LNCaP clone FGC (cell line): ENCODE measurements around the gene PACSIN2.

ENCODE experiments used
- DNase-seq: peaks from one replicate; pipeline ENCODE4 v3.0.0-alpha.2; 2011; ENCODE audit warnings: low read depth
- H3K4me3 ChIP-seq: 2 replicates; pipeline ENCODE4 v1.5.1; 2011; ENCODE audit warnings: mild to moderate bottlenecking, low read depth, low read length, control low read depth
- TF ChIP-seq, protein P1 (sequence below): IDR thresholded peaks from 2 replicates; pipeline ENCODE4 v1.5.1; 2012; ENCODE audit warnings: mild to moderate bottlenecking; ENCODE audit not compliant: control insufficient read depth, insufficient read depth; ENCODE audit errors: extremely low read depth

PACSIN2 gene

DNA sequence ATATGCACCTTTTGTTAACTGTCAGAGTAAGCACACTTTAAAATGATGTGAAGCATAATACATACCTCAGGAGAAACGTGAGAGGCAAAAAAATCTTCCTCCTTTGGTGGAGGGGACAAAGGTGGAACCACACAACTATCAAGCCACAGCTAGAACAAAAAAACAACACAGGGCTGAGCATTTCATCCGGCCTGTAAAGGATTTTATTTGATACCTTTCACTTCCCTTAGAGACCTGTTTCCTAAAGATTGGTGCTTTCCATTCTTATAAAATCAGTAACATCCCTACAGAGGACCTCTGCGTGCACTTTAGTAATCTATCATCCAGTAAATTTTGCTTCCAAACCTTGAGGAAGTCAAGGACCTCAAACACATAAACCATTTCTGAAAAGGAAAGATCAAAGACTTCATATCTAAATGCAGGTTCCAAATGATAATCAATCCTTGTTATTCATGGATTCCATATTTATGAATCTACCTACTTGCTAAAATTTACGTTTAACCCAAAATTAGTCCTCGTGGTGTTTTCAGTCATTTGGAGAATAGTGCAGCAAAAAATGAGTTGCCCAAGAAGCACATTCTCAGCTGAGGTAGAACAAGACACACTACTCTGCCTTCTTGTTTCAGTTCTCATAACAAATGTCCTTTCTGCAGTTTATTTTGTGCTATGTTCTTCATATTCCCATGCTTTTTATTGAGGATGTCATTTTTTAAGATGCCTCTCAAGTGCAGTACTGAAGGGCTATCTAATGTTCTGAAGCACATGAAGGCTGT, 180.6 kb downstream of the PACSIN2 start:
- no peak for DNase-seq
- TF ChIP-seq, protein P1, sequence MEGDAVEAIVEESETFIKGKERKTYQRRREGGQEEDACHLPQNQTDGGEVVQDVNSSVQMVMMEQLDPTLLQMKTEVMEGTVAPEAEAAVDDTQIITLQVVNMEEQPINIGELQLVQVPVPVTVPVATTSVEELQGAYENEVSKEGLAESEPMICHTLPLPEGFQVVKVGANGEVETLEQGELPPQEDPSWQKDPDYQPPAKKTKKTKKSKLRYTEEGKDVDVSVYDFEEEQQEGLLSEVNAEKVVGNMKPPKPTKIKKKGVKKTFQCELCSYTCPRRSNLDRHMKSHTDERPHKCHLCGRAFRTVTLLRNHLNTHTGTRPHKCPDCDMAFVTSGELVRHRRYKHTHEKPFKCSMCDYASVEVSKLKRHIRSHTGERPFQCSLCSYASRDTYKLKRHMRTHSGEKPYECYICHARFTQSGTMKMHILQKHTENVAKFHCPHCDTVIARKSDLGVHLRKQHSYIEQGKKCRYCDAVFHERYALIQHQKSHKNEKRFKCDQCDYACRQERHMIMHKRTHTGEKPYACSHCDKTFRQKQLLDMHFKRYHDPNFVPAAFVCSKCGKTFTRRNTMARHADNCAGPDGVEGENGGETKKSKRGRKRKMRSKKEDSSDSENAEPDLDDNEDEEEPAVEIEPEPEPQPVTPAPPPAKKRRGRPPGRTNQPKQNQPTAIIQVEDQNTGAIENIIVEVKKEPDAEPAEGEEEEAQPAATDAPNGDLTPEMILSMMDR = no peak
- H3K4me3 ChIP-seq = no peak overlapping the region

DNA sequence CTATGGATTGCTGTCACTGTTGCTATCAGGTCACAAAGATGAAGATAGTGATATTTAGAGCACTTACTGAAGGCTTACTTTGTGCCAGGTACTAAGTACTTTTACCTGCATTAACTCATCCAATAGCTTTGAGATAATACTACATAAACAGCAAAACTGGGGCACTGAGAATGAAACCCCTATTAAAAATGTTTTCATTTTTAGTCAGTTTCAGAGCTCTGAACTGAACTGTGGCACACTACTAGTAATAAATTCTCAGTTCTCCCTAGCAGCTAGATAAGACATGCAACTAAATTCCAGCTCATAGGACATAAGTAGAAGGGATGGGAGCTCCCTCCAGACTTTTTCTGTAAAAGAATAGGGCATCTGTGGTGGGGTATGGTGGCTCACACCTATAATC, 181.8 kb downstream of the PACSIN2 start:
- DNase-seq = no peak
- H3K4me3 ChIP-seq = no peak overlapping the region
- TF ChIP-seq, protein P1 = no peak

DNA sequence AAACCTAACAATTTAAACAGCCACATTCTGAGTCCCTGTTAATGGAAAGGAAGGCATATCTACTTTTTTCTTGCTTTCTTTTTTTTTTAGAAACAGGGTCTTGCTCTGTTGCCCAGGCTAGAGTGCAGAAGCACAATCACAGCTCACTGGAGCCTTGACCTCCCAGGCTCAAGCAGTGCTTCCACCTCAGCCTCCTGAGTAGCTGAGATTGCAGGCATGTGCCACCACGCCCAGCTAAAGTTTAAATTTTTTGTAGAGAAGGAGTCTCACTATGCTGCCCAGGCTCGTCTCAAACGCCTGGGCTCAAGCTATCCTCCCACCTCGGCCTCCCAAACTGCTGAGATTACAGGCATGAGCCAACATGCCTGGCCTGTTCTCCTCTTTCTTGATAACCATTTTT, 183.2 kb downstream of the PACSIN2 start:
- no peak for DNase-seq
- H3K4me3 ChIP-seq = no peak overlapping the region
- TF ChIP-seq, protein P1 = no peak

DNA sequence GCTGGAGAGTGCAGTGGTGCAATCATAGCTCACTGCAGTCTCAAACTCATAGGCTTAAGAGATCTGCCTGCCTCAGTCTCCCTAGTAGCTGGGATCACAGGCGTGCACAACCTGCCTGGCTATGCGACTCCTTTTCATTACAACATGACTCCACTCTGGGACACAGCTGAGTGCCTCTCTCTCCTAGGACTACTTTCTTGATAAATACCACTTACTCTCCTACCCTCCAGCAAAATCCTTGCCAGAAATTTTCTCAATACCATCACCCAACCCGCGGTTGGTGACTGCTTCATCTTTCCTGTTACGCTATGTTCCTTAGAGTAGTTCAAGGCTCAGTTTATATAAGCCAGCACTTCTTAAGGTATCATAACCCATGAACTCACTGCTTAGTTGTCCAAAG, 184.8 kb downstream of the PACSIN2 start:
- TF ChIP-seq, protein P1 = no peak
- no peak for DNase-seq
- no peak overlapping the region for H3K4me3 ChIP-seq

DNA sequence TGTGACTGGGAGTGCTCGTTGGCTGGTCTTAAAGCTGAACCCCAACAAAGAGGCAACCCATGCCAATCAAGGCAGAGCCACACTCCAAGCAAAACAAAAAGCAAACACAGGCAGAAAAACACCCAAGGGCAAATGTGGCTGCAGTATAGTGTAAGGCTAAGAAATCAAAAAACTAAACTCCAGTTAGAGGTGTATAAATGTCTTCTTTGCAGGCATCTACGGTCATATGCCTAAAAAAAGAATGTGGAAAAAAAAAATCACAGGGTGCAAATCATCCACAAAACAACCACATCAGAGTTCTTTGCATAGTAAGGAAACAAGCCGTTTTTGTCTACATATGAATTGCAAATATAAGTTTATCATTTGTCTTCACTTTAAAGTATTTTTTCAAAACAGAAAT, 185.6 kb downstream of the PACSIN2 start:
- no peak for DNase-seq
- TF ChIP-seq, protein P1 = no peak

DNA sequence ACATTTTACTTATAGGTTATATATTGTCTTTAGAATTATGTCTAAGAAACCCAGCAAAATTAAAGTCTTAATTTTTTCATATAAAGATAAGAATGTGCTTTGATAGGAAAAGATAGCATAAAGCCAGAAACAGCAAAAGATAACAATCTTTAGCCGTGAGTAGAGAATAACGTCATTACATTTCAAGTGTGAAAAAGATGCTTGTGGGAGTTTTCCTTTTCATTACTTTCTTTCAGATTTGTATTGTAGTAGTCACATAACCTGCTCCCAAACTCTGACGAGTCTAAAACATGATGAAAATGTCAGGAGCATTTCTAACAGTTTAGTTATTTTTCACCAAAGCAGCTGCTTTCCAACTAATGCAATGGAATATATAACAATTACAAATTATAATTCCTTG, 189.2 kb downstream of the PACSIN2 start:
- DNase-seq = no peak
- TF ChIP-seq, protein P1 = no peak
- H3K4me3 ChIP-seq = no peak overlapping the region

More for the DNA sequence above, 185.6 kb downstream of the PACSIN2 start:
- no peak overlapping the region for H3K4me3 ChIP-seq

DNA sequence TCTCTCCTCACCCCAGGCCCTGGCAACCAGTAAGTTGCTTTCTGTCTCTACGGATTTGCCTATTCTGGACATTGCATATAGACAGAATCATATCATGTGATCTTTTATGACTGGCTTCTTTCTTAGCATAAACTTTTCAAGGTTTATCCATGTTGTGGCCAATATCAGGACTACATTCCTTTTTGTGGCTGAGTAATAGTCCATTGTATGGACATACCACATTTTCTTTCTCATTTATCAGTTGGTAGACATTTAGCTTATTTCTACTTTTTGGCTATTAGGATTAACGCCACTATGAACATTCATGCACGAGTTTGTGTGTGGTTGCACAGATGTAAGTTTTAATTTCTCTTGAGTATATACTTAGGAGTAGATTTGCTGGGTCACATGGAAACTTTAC, 193.6 kb downstream of the PACSIN2 start:
- TF ChIP-seq, protein P1 = no peak

More for the DNA sequence above, 193.6 kb downstream of the PACSIN2 start:
- no peak for DNase-seq
- H3K4me3 ChIP-seq = no peak overlapping the region
